ENCODE data around the gene PAPSS2. TPM values are rescaled to one million over a fixed set of nuclear protein-coding genes. Genes with fewer than 3 reads are reported as not detected.

Gene PAPSS2
- total and polyA plus RNA-seq, 10 donors: 3.0 to 25.9 (median 12.6) TPM

DNA sequence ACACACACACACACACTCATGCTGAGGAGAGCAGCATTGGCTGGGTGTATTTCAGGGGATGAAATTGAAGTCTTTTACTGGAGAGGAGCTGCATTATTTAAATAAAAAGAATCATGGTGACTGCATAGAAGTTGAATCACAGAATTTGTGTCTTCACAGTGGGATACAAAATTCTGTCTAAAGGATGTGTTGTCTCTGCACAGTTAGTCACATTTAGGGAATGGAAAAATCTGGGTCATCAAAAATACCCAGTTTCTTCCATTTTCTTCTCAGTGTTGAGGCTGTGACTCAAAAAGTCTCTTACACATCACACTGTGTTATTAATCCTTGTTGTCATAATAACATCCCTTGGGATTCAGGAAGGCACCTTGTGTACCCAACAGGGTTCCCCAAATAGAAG is 10.9 kb downstream of the PAPSS2 start:
- no peaks in the 10 kb centered on the region for H3K4me1 ChIP-seq
- TF ChIP-seq, protein P1, sequence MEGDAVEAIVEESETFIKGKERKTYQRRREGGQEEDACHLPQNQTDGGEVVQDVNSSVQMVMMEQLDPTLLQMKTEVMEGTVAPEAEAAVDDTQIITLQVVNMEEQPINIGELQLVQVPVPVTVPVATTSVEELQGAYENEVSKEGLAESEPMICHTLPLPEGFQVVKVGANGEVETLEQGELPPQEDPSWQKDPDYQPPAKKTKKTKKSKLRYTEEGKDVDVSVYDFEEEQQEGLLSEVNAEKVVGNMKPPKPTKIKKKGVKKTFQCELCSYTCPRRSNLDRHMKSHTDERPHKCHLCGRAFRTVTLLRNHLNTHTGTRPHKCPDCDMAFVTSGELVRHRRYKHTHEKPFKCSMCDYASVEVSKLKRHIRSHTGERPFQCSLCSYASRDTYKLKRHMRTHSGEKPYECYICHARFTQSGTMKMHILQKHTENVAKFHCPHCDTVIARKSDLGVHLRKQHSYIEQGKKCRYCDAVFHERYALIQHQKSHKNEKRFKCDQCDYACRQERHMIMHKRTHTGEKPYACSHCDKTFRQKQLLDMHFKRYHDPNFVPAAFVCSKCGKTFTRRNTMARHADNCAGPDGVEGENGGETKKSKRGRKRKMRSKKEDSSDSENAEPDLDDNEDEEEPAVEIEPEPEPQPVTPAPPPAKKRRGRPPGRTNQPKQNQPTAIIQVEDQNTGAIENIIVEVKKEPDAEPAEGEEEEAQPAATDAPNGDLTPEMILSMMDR (IDR thresholded peaks at IDR 0.05 in 8 of 11, conservative IDR thresholded peaks at IDR 0.05 in 3 of 11): no peak
- TF ChIP-seq POLR2A (IDR thresholded peaks at IDR 0.05) (no peak), POLR2AphosphoS5 (IDR thresholded peaks at IDR 0.05) (no peak)
- H3K27me3 ChIP-seq (replicated peaks in 1 of 7): no peaks in the 10 kb centered on the region
- H3K4me3 ChIP-seq: no peak overlapping the region
- no peak for DNase-seq
- H3K27ac ChIP-seq: no peak overlapping the region
- peaks cover 0 to 7% (median 0%) of the 10 kb centered on the region in 6 donors for H3K36me3 ChIP-seq
- no peaks in the 10 kb centered on the region for H3K9me3 ChIP-seq
- intact Hi-C loops (cut with DNase I; ENCODE audit: low total_unique reads): no loop called here

GRCh38 chr10:87671139-87671815 is 11.6 kb downstream of the PAPSS2 start:
- no peaks in the 10 kb centered on the region for H3K4me1 ChIP-seq
- no peaks in the 10 kb centered on the region for H3K9me3 ChIP-seq
- intact Hi-C loops (cut with DNase I; ENCODE audit: low total_unique reads): no loop called here
- no peak for TF ChIP-seq POLR2AphosphoS5 (IDR thresholded peaks at IDR 0.05)
- TF ChIP-seq, protein P1 (IDR thresholded peaks at IDR 0.05 in 8 of 11, conservative IDR thresholded peaks at IDR 0.05 in 3 of 11): no peak
- no peak for TF ChIP-seq POLR2A (IDR thresholded peaks at IDR 0.05)
- H3K4me3 ChIP-seq: no peak overlapping the region
- 54 to 75% (median 57%) methylated on average over 3 of the region's 3 CpGs for WGBS, 5 donors
- peaks cover 0 to 7% (median 0%) of the 10 kb centered on the region in 6 donors for H3K36me3 ChIP-seq
- H3K27me3 ChIP-seq (replicated peaks in 1 of 7): no peaks in the 10 kb centered on the region
- H3K27ac ChIP-seq: no peak overlapping the region
- no peak for DNase-seq

GRCh38 chr10:87672551-87672950 is 12.9 kb downstream of the PAPSS2 start:
- Histone ChIP-seq H3K4me3 (no peak overlapping the region), H3K27me3 (replicated peaks in 1 of 7) (no peaks in the 10 kb centered on the region), H3K27ac (no peak overlapping the region), H3K4me1 (no peaks in the 10 kb centered on the region), H3K9me3 (no peaks in the 10 kb centered on the region), H3K36me3 (no peaks in the 10 kb centered on the region)
- intact Hi-C loops (cut with DNase I; ENCODE audit: low total_unique reads): no loop called here
- 51 to 67% (median 54%) methylated on average over 3 of the region's 3 CpGs for WGBS, 5 donors
- TF ChIP-seq POLR2A (IDR thresholded peaks at IDR 0.05): no peak
- TF ChIP-seq, protein P1 (IDR thresholded peaks at IDR 0.05 in 8 of 11, conservative IDR thresholded peaks at IDR 0.05 in 3 of 11): no peak
- no peak for TF ChIP-seq POLR2AphosphoS5 (IDR thresholded peaks at IDR 0.05)
- no peak for DNase-seq

DNA sequence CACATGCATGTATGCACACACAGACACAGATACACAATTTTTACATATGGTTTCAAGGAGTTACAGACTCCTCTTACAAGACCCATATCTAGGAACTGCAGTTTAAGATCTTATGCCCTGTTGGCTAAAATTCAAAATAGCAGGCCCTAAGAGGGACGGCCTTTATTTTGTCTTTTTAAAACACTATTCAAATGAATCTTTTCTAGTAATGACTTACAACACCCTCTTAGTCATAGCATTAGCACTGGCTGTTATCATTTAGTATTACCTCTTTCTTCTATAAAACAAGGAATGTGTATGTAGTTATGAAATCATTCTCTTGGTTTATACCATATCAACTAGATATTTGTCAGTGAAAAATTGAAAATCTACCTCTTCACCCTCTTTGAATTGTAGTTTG is 15.3 kb downstream of the PAPSS2 start:
- Histone ChIP-seq H3K9me3 (no peaks in the 10 kb centered on the region), H3K4me1 (no peaks in the 10 kb centered on the region), H3K27ac (no peak overlapping the region), H3K27me3 (replicated peaks in 1 of 7) (no peaks in the 10 kb centered on the region), H3K4me3 (no peak overlapping the region), H3K36me3 (no peaks in the 10 kb centered on the region)
- TF ChIP-seq, protein P1 (IDR thresholded peaks at IDR 0.05 in 8 of 11, conservative IDR thresholded peaks at IDR 0.05 in 3 of 11): no peak
- TF ChIP-seq POLR2A (IDR thresholded peaks at IDR 0.05) (no peak), POLR2AphosphoS5 (IDR thresholded peaks at IDR 0.05) (no peak)
- intact Hi-C loops (cut with DNase I; ENCODE audit: low total_unique reads): no loop called here
- no peak for DNase-seq
- WGBS, 5 donors: 68 to 86% (median 72%) methylated on average over 1 of the region's 1 CpG

All from spleen (tissue), 11 donors.